OCI-LY7 (cell line): ENCODE results near the gene SUCLA2. TPM values are rescaled to one million over a fixed set of nuclear protein-coding genes. Genes with fewer than 3 reads are reported as not detected.

Experiments
- BruUV-seq: library from RNA; stranded (reverse); fragments of 400-500 nt; replicated peaks from 2 replicates; lab custom pipeline; 2021; lab: Mats Ljungman, UMichigan
- CTCF ChIA-PET: fragments of 300-600 bp; sonication (Branson Sonifier 250); formaldehyde crosslinking; loops from one replicate; lab custom pipeline; 2022; ENCODE audit warnings: antibody characterized with exemption; ENCODE audit not compliant: unreplicated experiment; lab: Charles Lee
- POLR2A ChIA-PET: fragments of 300-600 bp; sonication (Branson Sonifier 250); formaldehyde crosslinking; loops from one replicate; lab custom pipeline; 2022; ENCODE audit warnings: antibody characterized with exemption; lab: Charles Lee
- DNase-seq: peaks from one replicate; pipeline ENCODE4 v3.0.0-alpha.2; 2015; ENCODE audit warnings: low spot score
- H2AFZ ChIP-seq: fragments of 200-600 bp; sonication (generic), shearing (Covaris generic); 2 replicates; pipeline ENCODE4 v1.6.1; 2014; ENCODE audit warnings: mild to moderate bottlenecking, antibody characterized with exemption, low read length, moderate library complexity
- H3K27ac ChIP-seq: fragments of 200-600 bp; sonication (generic); 2 replicates; pipeline ENCODE4 v1.5.1; 2014; ENCODE audit warnings: mixed run types, low read depth, mild to moderate bottlenecking, moderate library complexity, low read length, inconsistent platforms; ENCODE audit not compliant: poor library complexity, severe bottlenecking
- H3K36me3 ChIP-seq: fragments of 200-600 bp; sonication (generic); 2 replicates; pipeline ENCODE4 v1.6.1; 2014; ENCODE audit warnings: mild to moderate bottlenecking, antibody characterized with exemption, low read length, moderate library complexity, mixed read lengths; ENCODE audit not compliant: insufficient read depth
- H3K4me1 ChIP-seq: fragments of 200-600 bp; sonication (generic); 2 replicates; pipeline ENCODE4 v1.5.1; 2014; ENCODE audit warnings: mild to moderate bottlenecking, low read length; ENCODE audit not compliant: insufficient read depth, poor library complexity, severe bottlenecking
- H3K4me2 ChIP-seq: fragments of 200-600 bp; sonication (generic); 2 replicates; pipeline ENCODE4 v1.6.1; 2014; ENCODE audit warnings: mild to moderate bottlenecking, low read length
- H3K4me3 ChIP-seq: fragments of 200-600 bp; sonication (generic); 2 replicates; pipeline ENCODE4 v1.5.1; 2014; ENCODE audit warnings: mild to moderate bottlenecking, low read depth, low read length; ENCODE audit not compliant: poor library complexity, severe bottlenecking
- H3K79me2 ChIP-seq: fragments of 200-600 bp; sonication (generic); 2 replicates; pipeline ENCODE4 v1.6.1; 2016; ENCODE audit warnings: low read depth, mild to moderate bottlenecking, low read length, moderate library complexity, mixed read lengths; ENCODE audit not compliant: insufficient read depth
- H3K9me2 ChIP-seq: fragments of 200-600 bp; sonication (generic); 2 replicates; pipeline ENCODE4 v1.6.1; 2016; ENCODE audit warnings: mild to moderate bottlenecking, low read length, mixed read lengths; ENCODE audit not compliant: insufficient read depth
- H3K9me3 ChIP-seq: fragments of 200-600 bp; sonication (generic); 2 replicates; pipeline ENCODE4 v1.6.1; 2014; ENCODE audit warnings: mild to moderate bottlenecking, mixed run types, low read length, mixed read lengths
- H4K20me1 ChIP-seq: fragments of 200-600 bp; sonication (generic); 2 replicates; pipeline ENCODE4 v1.6.1; 2014; ENCODE audit warnings: mild to moderate bottlenecking, antibody characterized with exemption, low read length, moderate library complexity, mixed read lengths; ENCODE audit not compliant: insufficient read depth
- EZH2phosphoT487 ChIP-seq: fragments of 200-600 bp; sonication (generic); IDR thresholded peaks from 2 replicates; pipeline ENCODE4 v1.6.1; 2018; ENCODE audit warnings: low read depth, borderline replicate concordance, mild to moderate bottlenecking, mixed run types, antibody characterized with exemption, low read length, moderate library complexity, mixed read lengths
- intact Hi-C: fragments of 100-400 bp; cut with micrococcal nuclease; formaldehyde crosslinking; loops from one replicate; pipeline ENCODE4 v1.10.0; 2022; ENCODE audit not compliant: unreplicated experiment
- total RNA-seq, 2 experiments: library from RNA; depleted of rRNA in 1 of 2; stranded (reverse); fragments of >200 nt in 1 of 2; shearing (Covaris generic) in 1 of 2; gene quantifications; 2 replicates each; pipeline ENCODE4 v1.2.3, GENCODE V29; 2014 to 2022
- TF ChIP-seq, protein P1 (sequence below): fragments of 200-600 bp; sonication (generic); conservative IDR thresholded peaks from 2 replicates; pipeline ENCODE4 v1.5.1; 2014; ENCODE audit warnings: mild to moderate bottlenecking, antibody characterized with exemption, low read length, moderate library complexity, mixed read lengths

The SUCLA2 gene
- total RNA-seq, 2 experiments from 2014 or later = 22.9 to 46.7 TPM

- H3K36me3 ChIP-seq = peaks cover 59% of the 10 kb centered on the region
- H3K9me3 ChIP-seq = no peaks in the 10 kb centered on the region; the same call in 1 of the 2 replicates
- no peak overlapping the region for H3K4me3 ChIP-seq
- ChIA-PET CTCF (no interaction called here), POLR2A (interaction anchor here (0.7 to 1.3 kb wide), 2 partner anchors 8 to 132 kb away, joined by 4 to 5 read pairs; no protein-coding TSS in a partner anchor)
- no peak for DNase-seq
- BruUV-seq = no TSS peak
- H3K27ac ChIP-seq = no peak overlapping the region
- no peak overlapping the region for H2AFZ ChIP-seq
- TF ChIP-seq EZH2phosphoT487 = no peak
- TF ChIP-seq, protein P1, sequence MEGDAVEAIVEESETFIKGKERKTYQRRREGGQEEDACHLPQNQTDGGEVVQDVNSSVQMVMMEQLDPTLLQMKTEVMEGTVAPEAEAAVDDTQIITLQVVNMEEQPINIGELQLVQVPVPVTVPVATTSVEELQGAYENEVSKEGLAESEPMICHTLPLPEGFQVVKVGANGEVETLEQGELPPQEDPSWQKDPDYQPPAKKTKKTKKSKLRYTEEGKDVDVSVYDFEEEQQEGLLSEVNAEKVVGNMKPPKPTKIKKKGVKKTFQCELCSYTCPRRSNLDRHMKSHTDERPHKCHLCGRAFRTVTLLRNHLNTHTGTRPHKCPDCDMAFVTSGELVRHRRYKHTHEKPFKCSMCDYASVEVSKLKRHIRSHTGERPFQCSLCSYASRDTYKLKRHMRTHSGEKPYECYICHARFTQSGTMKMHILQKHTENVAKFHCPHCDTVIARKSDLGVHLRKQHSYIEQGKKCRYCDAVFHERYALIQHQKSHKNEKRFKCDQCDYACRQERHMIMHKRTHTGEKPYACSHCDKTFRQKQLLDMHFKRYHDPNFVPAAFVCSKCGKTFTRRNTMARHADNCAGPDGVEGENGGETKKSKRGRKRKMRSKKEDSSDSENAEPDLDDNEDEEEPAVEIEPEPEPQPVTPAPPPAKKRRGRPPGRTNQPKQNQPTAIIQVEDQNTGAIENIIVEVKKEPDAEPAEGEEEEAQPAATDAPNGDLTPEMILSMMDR = no peak
- no peaks in the 10 kb centered on the region for H3K9me2 ChIP-seq
- H3K4me2 ChIP-seq = no peak overlapping the region
- no peaks in the 10 kb centered on the region for H4K20me1 ChIP-seq
- intact Hi-C loops = no loop called here
- H3K79me2 ChIP-seq = peaks cover 34% of the 10 kb centered on the region; the same call in 1 of the 2 replicates
- peaks cover 24% of the 10 kb centered on the region for H3K4me1 ChIP-seq
Measured at GRCh38 chr13:48040896-48041295, 39.8 kb upstream of the SUCLA2 start.

DNA sequence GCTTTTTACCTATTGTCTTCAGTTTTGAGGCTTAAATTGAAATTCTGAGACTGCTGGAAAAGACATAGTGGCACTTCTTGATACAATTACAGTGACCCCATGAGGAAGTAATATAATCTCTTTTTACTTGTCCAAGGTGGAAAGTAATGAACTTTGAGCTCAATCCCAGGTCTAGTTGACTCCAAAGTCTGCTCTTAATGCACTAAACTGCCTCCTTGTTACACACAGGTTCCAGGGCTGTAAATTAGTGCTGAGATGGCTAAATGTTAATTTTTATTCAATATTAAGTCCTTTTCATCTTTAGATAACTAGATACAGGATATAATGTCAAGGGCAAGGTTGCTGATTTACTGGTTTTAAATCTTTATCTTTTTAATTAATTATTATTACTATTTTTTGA, 39.0 kb upstream of the SUCLA2 start:
- H3K27ac ChIP-seq = no peak overlapping the region
- no TSS peak for BruUV-seq
- no peaks in the 10 kb centered on the region for H4K20me1 ChIP-seq
- POLR2A ChIA-PET = interaction anchor here (0.7 to 1.3 kb wide), 2 partner anchors 9 to 131 kb away, joined by 4 to 5 read pairs; no protein-coding TSS in a partner anchor
- CTCF ChIA-PET = no interaction called here
- H3K4me1 ChIP-seq = peaks cover 27% of the 10 kb centered on the region
- peaks cover 36% of the 10 kb centered on the region; the same call in 1 of the 2 replicates for H3K79me2 ChIP-seq
- H3K9me3 ChIP-seq = no peaks in the 10 kb centered on the region; the same call in 1 of the 2 replicates
- DNase-seq = no peak
- no peak overlapping the region for H3K4me3 ChIP-seq
- no peak for TF ChIP-seq EZH2phosphoT487
- TF ChIP-seq, protein P1 = no peak
- H3K9me2 ChIP-seq = no peaks in the 10 kb centered on the region
- no peak overlapping the region for H3K4me2 ChIP-seq
- H2AFZ ChIP-seq = no peak overlapping the region
- peaks cover 58% of the 10 kb centered on the region for H3K36me3 ChIP-seq
- intact Hi-C loops = no loop called here

GRCh38 chr13:48038761-48039160, 37.7 kb upstream of the SUCLA2 start:
- ChIA-PET CTCF (interaction anchor here (0.7 to 1.7 kb wide), 4 partner anchors 8 to 540 kb away, joined by 3 to 8 read pairs (median 3); no protein-coding TSS in a partner anchor), POLR2A (interaction anchor here (0.9 to 2.1 kb wide), 4 partner anchors 8 to 63 kb away, joined by 3 to 12 read pairs (median 5); no protein-coding TSS in a partner anchor)
- Histone ChIP-seq H3K4me3 (peak overlapping the region; percentile 78), H3K36me3 (peaks cover 59% of the 10 kb centered on the region), H3K9me3 (peaks cover 3% of the 10 kb centered on the region; the same call in 1 of the 2 replicates), H3K79me2 (peaks cover 34% of the 10 kb centered on the region; the same call in 1 of the 2 replicates), H3K4me2 (peak overlapping the region; percentile 86), H3K27ac (peak overlapping the region; percentile 89), H3K9me2 (no peaks in the 10 kb centered on the region), H3K4me1 (peaks cover 27% of the 10 kb centered on the region), H2AFZ (no peak overlapping the region; the same call in 1 of the 2 replicates), H4K20me1 (no peaks in the 10 kb centered on the region)
- intact Hi-C loops = loop anchor here (5.0 kb wide), 3 partner anchors 54 to 524 kb away; partner anchors contain the start of gene RB1
- TF ChIP-seq, protein P1 = no peak
- TF ChIP-seq EZH2phosphoT487 = no peak
- TSS peak; percentile 56 for BruUV-seq
- peak; percentile 37 for DNase-seq
